ENCODE data around the gene UGCG.

GRCh38 chr9:111963995-111964394, 67.4 kb downstream of the UGCG start:
- no peak for TF ChIP-seq CTCF (IDR thresholded peaks at IDR 0.05; ENCODE audit: control extremely low read depth in 1 of 3, insufficient read depth in 1 of 3, low read depth in 1 of 3, low read length in 3 of 3)
- TF ChIP-seq SP1 (IDR thresholded peaks at IDR 0.05; ENCODE audit: low read depth, low read length): no peak

Measured in H1 (cell line).